ENCODE data around the gene CCDC88B. TPM values are rescaled to one million over a fixed set of nuclear protein-coding genes. Genes with fewer than 3 reads are reported as not detected.

The CCDC88B gene
- total and polyA plus RNA-seq, 2 experiments from 2014 or later = 1.8 to 2.6 TPM

DNA sequence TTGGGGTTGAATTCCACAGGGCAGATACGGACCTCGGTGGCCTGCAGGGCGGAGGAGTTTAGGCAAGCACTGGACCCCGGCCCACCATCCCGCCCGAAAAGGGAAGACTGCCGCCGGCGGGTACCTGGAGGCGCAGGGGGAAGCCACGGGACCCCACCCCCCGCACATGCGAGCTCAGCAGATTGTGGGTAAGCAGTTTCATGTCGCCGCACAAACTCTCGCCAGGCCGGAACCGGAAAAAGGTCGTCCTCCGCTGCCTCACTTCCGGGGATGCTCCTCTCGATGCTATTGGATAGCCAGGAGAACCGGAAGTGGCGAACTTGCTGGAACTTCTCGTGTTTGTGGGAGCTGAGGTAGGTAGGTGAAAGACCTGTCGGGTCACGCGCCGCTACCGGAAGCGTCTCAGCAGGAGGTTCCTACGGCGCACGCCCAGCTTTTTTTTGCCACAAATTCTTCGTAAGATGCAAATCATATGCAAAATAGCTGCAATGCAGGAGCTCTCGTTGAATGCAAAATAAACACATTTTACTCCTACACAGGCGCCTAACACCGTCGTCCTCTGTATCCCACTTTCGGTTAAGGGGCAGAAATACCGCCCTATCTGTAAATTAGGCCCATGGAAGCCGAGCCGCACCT is 22.6 kb upstream of the CCDC88B start, which contains the start of gene TRMT112:
TSS of gene TRMT112 (minus strand) at position 235 of the 636 bp plus-strand sequence. CDS start at position 202, 33 bp downstream.
- 1% methylated on average over 42 to 43 of the region's 43 CpGs for WGBS, 2 experiments (ENCODE audit: low coverage in 1 of 2, low lambda C conversion rate in 2 of 2, missing lambda C conversion rate in 2 of 2)
- no peaks in the 10 kb centered on the region for H4K20me1 ChIP-seq (ENCODE audit: insufficient read depth)

DNA sequence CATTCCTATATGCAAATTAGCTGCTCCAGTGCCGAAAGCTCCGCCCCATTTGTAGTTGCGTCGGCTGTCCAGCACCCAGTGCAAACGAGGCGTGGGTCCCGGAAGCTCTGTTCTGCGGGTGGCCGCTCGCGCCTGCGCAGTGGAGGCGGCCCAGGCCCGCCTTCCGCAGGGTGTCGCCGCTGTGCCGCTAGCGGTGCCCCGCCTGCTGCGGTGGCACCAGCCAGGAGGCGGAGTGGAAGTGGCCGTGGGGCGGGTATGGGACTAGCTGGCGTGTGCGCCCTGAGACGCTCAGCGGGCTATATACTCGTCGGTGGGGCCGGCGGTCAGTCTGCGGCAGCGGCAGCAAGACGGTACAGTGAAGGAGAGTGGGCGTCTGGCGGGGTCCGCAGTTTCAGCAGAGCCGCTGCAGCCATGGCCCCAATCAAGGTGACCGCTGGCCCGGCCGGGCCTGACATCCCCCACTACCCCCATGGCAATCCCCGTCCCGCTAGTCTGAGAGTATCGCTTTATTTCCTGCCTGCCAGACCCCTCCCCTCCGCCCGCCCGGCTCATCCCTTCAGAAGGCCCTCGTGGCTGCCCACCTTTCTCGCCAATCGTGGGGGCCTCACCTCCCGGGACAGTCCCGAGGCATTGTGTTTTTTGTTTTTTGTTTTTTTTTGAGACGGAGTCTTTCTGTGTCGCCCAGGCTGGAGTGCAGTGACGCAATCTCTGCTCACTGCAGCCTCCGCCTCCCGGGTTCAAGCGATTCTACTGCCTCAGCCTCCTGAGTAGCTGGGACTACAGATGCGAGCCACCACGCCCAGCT is 21.8 kb upstream of the CCDC88B start, which contains the start of gene PRDX5:
TSS of gene PRDX5 (plus strand) at position 161 of the 805 bp plus-strand sequence. CDS start at position 256, 95 bp downstream.
- Histone ChIP-seq H3K27me3 (replicated peaks; ENCODE audit: insufficient read depth) (no peaks in the 10 kb centered on the region), H3K4me2 (ENCODE audit: unreplicated experiment) (peak within 1 kb of the TSS; percentile 95), H3K9me3 (ENCODE audit: low read depth) (no peaks in the 10 kb centered on the region), H3K27ac (peak within 1 kb of the TSS; percentile 97), H4K20me1 (ENCODE audit: insufficient read depth) (no peaks in the 10 kb centered on the region), H3K9me2 (ENCODE audit: insufficient read depth) (no peaks in the 10 kb centered on the region), H3K36me3 (ENCODE audit: low read depth) (0 out of 2 replicates have a peak, but pooled peaks cover 4% of the 10 kb centered on the region), H3F3A (ENCODE audit: insufficient read depth) (peaks cover 3% of the 10 kb centered on the region), H3K9ac (peak within 1 kb of the TSS; percentile 94), H3K4me1 (ENCODE audit: insufficient read depth) (peaks cover 22% of the 10 kb centered on the region), H3K79me2 (ENCODE audit: insufficient read depth) (peaks cover 52% of the 10 kb centered on the region), H2AFZ (peak within 1 kb of the TSS; percentile 85), H3K4me3 (peak within 1 kb of the TSS; percentile 88)
- in situ Hi-C loops (cut with MboI) = no loop called here
- WGBS, 2 experiments (ENCODE audit: low coverage in 1 of 2, low lambda C conversion rate in 2 of 2, missing lambda C conversion rate in 2 of 2) = 1% methylated on average over 51 to 58 of the region's 61 CpGs
- peak; percentile 99 for DNase-seq
- TF ChIP-seq EZH2 (IDR thresholded peaks at IDR 0.05; ENCODE audit: insufficient read depth, poor library complexity, severe bottlenecking) = no peak
- no peak for TF ChIP-seq EZH2phosphoT487 (IDR thresholded peaks at IDR 0.05; ENCODE audit: insufficient read depth, low read depth)

More for the DNA sequence above, 22.6 kb upstream of the CCDC88B start, which contains the start of gene TRMT112:
- no peak for TF ChIP-seq EZH2 (IDR thresholded peaks at IDR 0.05; ENCODE audit: insufficient read depth, poor library complexity, severe bottlenecking)
- no peak for TF ChIP-seq EZH2phosphoT487 (IDR thresholded peaks at IDR 0.05; ENCODE audit: insufficient read depth, low read depth)
- H3K4me3 ChIP-seq = peak within 1 kb of the TSS; percentile 88
- H3K9me3 ChIP-seq (ENCODE audit: low read depth) = no peaks in the 10 kb centered on the region
- H3K79me2 ChIP-seq (ENCODE audit: insufficient read depth) = peaks cover 58% of the 10 kb centered on the region
- H3K9me2 ChIP-seq (ENCODE audit: insufficient read depth) = no peaks in the 10 kb centered on the region
- 0 out of 2 replicates have a peak, but pooled peaks cover 4% of the 10 kb centered on the region for H3K36me3 ChIP-seq (ENCODE audit: low read depth)
- H3K27ac ChIP-seq = peak within 1 kb of the TSS; percentile 97
- in situ Hi-C loops (cut with MboI) = no loop called here
- H3K4me1 ChIP-seq (ENCODE audit: insufficient read depth) = peaks cover 23% of the 10 kb centered on the region
- peaks cover 10% of the 10 kb centered on the region for H3F3A ChIP-seq (ENCODE audit: insufficient read depth)
- peak; percentile 98 for DNase-seq
- peak within 1 kb of the TSS; percentile 95 for H3K4me2 ChIP-seq (ENCODE audit: unreplicated experiment)
- H2AFZ ChIP-seq = peak within 1 kb of the TSS; percentile 85
- peak within 1 kb of the TSS; percentile 94 for H3K9ac ChIP-seq
- no peaks in the 10 kb centered on the region for H3K27me3 ChIP-seq (replicated peaks; ENCODE audit: insufficient read depth)

DNA sequence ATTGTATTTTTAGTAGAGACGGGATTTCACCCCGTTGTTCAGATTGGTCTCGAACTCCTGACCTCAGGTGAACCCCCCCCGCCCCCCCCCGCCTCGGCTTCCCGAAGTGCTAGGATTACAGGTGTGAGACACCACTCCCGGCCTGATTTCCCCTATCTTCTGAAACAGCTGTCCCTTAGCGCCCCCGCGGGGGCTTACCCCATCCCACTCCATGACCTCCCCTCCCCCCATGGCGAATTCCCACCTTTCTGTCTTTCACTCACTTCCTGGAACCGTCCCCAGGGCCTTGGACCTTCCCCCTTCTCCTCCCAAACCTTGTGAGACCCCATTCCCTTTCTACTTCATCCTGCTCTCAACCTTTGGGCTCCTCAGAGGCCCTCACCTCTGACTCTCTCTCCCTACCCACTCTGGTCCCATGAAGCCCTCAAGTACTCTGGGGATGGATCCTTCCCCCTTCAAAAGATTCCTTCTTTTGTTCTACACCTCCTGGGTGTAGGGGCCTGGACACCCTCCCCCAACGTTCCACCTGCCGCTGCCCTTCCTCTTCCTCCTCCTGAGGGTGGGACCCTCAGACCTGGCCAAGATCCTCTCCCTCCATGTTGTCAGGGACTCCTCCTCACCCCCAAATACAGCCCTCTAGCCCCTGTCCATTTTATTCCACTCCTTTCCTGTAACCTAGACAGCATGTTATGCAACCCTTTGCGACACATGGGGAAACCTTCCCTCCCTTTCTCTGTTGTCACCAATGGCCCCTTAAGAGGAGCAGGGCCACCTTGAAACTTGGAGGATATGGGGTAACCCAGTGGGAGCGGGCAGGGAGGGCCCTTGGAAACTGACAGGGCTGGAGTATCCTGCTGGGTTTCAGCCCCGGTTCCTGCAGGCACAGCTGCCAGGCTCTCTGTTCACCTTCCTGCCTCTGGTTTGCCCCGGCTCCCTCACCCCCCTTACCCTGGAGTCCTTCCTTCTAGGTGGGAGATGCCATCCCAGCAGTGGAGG is 20.9 kb upstream of the CCDC88B start:
- H3K4me2 ChIP-seq (ENCODE audit: unreplicated experiment) = peak overlapping the region; percentile 78
- peak overlapping the region; percentile 97 for H3K27ac ChIP-seq
- H4K20me1 ChIP-seq (ENCODE audit: insufficient read depth) = no peaks in the 10 kb centered on the region
- H3K27me3 ChIP-seq (replicated peaks; ENCODE audit: insufficient read depth) = no peaks in the 10 kb centered on the region
- peak overlapping the region; percentile 88 for H3K4me3 ChIP-seq
- H3K9me3 ChIP-seq (ENCODE audit: low read depth) = no peaks in the 10 kb centered on the region
- H3K9ac ChIP-seq = peak overlapping the region; percentile 94
- no peaks in the 10 kb centered on the region for H3F3A ChIP-seq (ENCODE audit: insufficient read depth)
- in situ Hi-C loops (cut with MboI) = no loop called here
- H3K4me1 ChIP-seq (ENCODE audit: insufficient read depth) = peaks cover 19% of the 10 kb centered on the region
- H3K79me2 ChIP-seq (ENCODE audit: insufficient read depth) = peaks cover 52% of the 10 kb centered on the region
- no peaks in the 10 kb centered on the region for H3K9me2 ChIP-seq (ENCODE audit: insufficient read depth)
- TF ChIP-seq EZH2phosphoT487 (IDR thresholded peaks at IDR 0.05; ENCODE audit: insufficient read depth, low read depth) (no peak), EZH2 (IDR thresholded peaks at IDR 0.05; ENCODE audit: insufficient read depth, poor library complexity, severe bottlenecking) (no peak)
- DNase-seq = peak; percentile 42
- WGBS, 2 experiments (ENCODE audit: low coverage in 1 of 2, low lambda C conversion rate in 2 of 2, missing lambda C conversion rate in 2 of 2) = 33 to 43% methylated on average over 14 to 19 of the region's 19 CpGs
- H2AFZ ChIP-seq = peak overlapping the region; percentile 85
- 0 out of 2 replicates have a peak, but pooled peaks cover 4% of the 10 kb centered on the region for H3K36me3 ChIP-seq (ENCODE audit: low read depth)
